H1 (cell line): ENCODE measurements around the gene SRSF3. TPM values are rescaled to one million over a fixed set of nuclear protein-coding genes. Genes with fewer than 3 reads are reported as not detected.

Experiments used
- CTCF ChIA-PET: fragments of 300-600 bp; sonication (Branson Sonifier 250); formaldehyde crosslinking; loops from one replicate; lab custom pipeline; 2021; ENCODE audit not compliant: partially characterized antibody; lab: Charles Lee
- POLR2A ChIA-PET: fragments of 300-600 bp; sonication (Branson Sonifier 250); formaldehyde crosslinking; loops from one replicate; lab custom pipeline; 2021; ENCODE audit warnings: inconsistent platforms; ENCODE audit not compliant: partially characterized antibody; lab: Charles Lee
- DNase-seq, 2 experiments: peaks; one replicate each; pipeline versions ENCODE4 v3.0.0 to v3.0.0-alpha.2; 2010 to 2022; ENCODE audit warnings: low spot score in 2 of 2, low read depth in 1 of 2, mixed read lengths in 1 of 2
- FAIRE-seq: peaks from 2 replicates; lab custom pipeline; 2011; peaks lifted over from hg19 to GRCh38; lab: Jason Lieb, UNC
- H2AFZ ChIP-seq: 2 replicates; pipeline ENCODE4 v1.8.1; 2012; ENCODE audit warnings: low read length, inconsistent platforms
- H2AK5ac ChIP-seq: 2 replicates; pipeline ENCODE4 v1.6.1; 2013; ENCODE audit warnings: low read depth, low read length
- H2BK120ac ChIP-seq: replicated peaks from 2 replicates; pipeline ENCODE3; 2013; ENCODE audit warnings: low read depth, low read length, inconsistent platforms
- H2BK12ac ChIP-seq: 2 replicates; pipeline ENCODE4 v1.6.1; 2013; ENCODE audit warnings: low read depth, low read length
- H2BK15ac ChIP-seq: 2 replicates; pipeline ENCODE4 v1.6.1; 2013; ENCODE audit warnings: low read length
- H2BK20ac ChIP-seq: 2 replicates; pipeline ENCODE4 v1.6.1; 2013; ENCODE audit warnings: low read length
- H2BK5ac ChIP-seq: 2 replicates; pipeline ENCODE4 v1.6.1; 2013; ENCODE audit warnings: low read depth, low read length
- H3K14ac ChIP-seq: 2 replicates; pipeline ENCODE4 v1.6.1; 2013; ENCODE audit warnings: inconsistent platforms; ENCODE audit not compliant: insufficient read length
- H3K18ac ChIP-seq: 2 replicates; pipeline ENCODE4 v1.6.1; 2013; ENCODE audit warnings: low read length; ENCODE audit errors: extremely low read depth
- H3K23ac ChIP-seq: 2 replicates; pipeline ENCODE4 v1.6.1; 2013; ENCODE audit warnings: inconsistent platforms; ENCODE audit not compliant: insufficient read length
- H3K23me2 ChIP-seq: 2 replicates; pipeline ENCODE4 v1.6.1; 2013; ENCODE audit warnings: low read depth, low read length
- H3K27ac ChIP-seq: 2 replicates; pipeline ENCODE4 v1.6.1; 2011; ENCODE audit warnings: low read depth, low read length, inconsistent platforms
- H3K27me3 ChIP-seq, 4 experiments: replicated peaks in 1 of 4; 1 replicate in 1 of 4; 2 replicates in 3 of 4; pipeline versions ENCODE4 v1.6.1 to v1.8.1; 2011 to 2013; ENCODE audit warnings: low read length in 3 of 4, mild to moderate bottlenecking in 3 of 4, inconsistent platforms in 2 of 4, mixed read lengths in 2 of 4, moderate library complexity in 1 of 4; ENCODE audit not compliant: control insufficient read depth in 3 of 4, insufficient read depth in 3 of 4; ENCODE audit errors: extremely low read depth in 1 of 4
- H3K36me3 ChIP-seq, 4 experiments: 2 replicates each; pipeline versions ENCODE4 v1.6.1 to v1.8.1; 2011 to 2013; ENCODE audit warnings: mild to moderate bottlenecking in 4 of 4, low read length in 3 of 4, moderate library complexity in 2 of 4, control low read depth in 1 of 4, inconsistent platforms in 1 of 4; ENCODE audit not compliant: insufficient read depth in 4 of 4, control insufficient read depth in 2 of 4
- H3K4ac ChIP-seq: replicated peaks from 2 replicates; pipeline ENCODE3; 2013; ENCODE audit warnings: low read length, low read depth, mixed read lengths, inconsistent platforms; ENCODE audit not compliant: insufficient read length
- H3K4me1 ChIP-seq, 4 experiments: replicated peaks in 1 of 4; 1 replicate in 1 of 4; 2 replicates in 3 of 4; pipeline versions ENCODE4 v1.6.1 to v1.8.1; 2011 to 2013; ENCODE audit warnings: low read length in 3 of 4, inconsistent platforms in 2 of 4, mixed read lengths in 1 of 4; ENCODE audit not compliant: insufficient read depth in 4 of 4, control insufficient read depth in 3 of 4
- H3K4me2 ChIP-seq, 2 experiments: 2 replicates each; pipeline versions ENCODE4 v1.6.1 to v1.8.1; 2011 to 2013; ENCODE audit warnings: low read depth in 2 of 2, low read length in 2 of 2, control low read depth in 1 of 2, inconsistent platforms in 1 of 2, mild to moderate bottlenecking in 1 of 2; ENCODE audit not compliant: insufficient read depth in 1 of 2
- H3K4me3 ChIP-seq, 4 experiments: fragments of 200-600, 300-600 bp in 1 of 4; sonication (generic), shearing (Covaris generic), sonication (Bioruptor Twin) in 1 of 4; 2 replicates each; pipeline versions ENCODE4 v1.5.1 to v1.8.1; 2011 to 2016; ENCODE audit warnings: low read length in 4 of 4, low read depth in 3 of 4, control low read depth in 2 of 4, inconsistent platforms in 2 of 4, mild to moderate bottlenecking in 2 of 4, mixed read lengths in 1 of 4, moderate library complexity in 1 of 4; ENCODE audit not compliant: insufficient read depth in 2 of 4; ENCODE audit errors: extremely low read depth in 1 of 4
- H3K56ac ChIP-seq: replicated peaks from 2 replicates; pipeline ENCODE3; 2013; ENCODE audit warnings: low read depth, mild to moderate bottlenecking, mixed read lengths, low read length, inconsistent platforms; ENCODE audit not compliant: insufficient read length
- H3K79me1 ChIP-seq: 2 replicates; pipeline ENCODE4 v1.6.1; 2013; ENCODE audit warnings: low read depth, low read length, control low read depth
- H3K79me2 ChIP-seq, 2 experiments: 2 replicates each; pipeline versions ENCODE4 v1.6.1 to v1.8.1; 2012 to 2013; ENCODE audit warnings: low read length in 2 of 2, mild to moderate bottlenecking in 2 of 2, inconsistent platforms in 1 of 2; ENCODE audit not compliant: insufficient read depth in 2 of 2, control insufficient read depth in 1 of 2
- H3K9ac ChIP-seq, 4 experiments: replicated peaks in 1 of 4; 1 replicate in 1 of 4; 2 replicates in 3 of 4; pipeline versions ENCODE4 v1.6.1 to v1.8.1; 2011 to 2013; ENCODE audit warnings: low read depth in 3 of 4, low read length in 3 of 4, control low read depth in 2 of 4, mild to moderate bottlenecking in 2 of 4, moderate library complexity in 2 of 4, inconsistent platforms in 1 of 4; ENCODE audit errors: extremely low read depth in 1 of 4
- H3K9me3 ChIP-seq, 2 experiments: 2 replicates each; pipeline versions ENCODE4 v1.6.1 to v1.8.1; 2012 to 2013; ENCODE audit warnings: mild to moderate bottlenecking in 2 of 2, moderate library complexity in 2 of 2, control low read depth in 1 of 2, inconsistent platforms in 1 of 2, low read depth in 1 of 2, low read length in 1 of 2, mixed read lengths in 1 of 2; ENCODE audit not compliant: insufficient read depth in 2 of 2
- H4K20me1 ChIP-seq, 2 experiments: replicated peaks in 1 of 2; 2 replicates each; pipeline versions ENCODE3 to v1.8.1; 2011 to 2013; ENCODE audit warnings: inconsistent platforms in 2 of 2, low read length in 2 of 2, mild to moderate bottlenecking in 1 of 2; ENCODE audit not compliant: insufficient read depth in 2 of 2, control insufficient read depth in 1 of 2
- H4K5ac ChIP-seq: 2 replicates; pipeline ENCODE4 v1.6.1; 2013; ENCODE audit warnings: low read length, low read depth, mixed read lengths, inconsistent platforms; ENCODE audit not compliant: insufficient read length
- H4K8ac ChIP-seq: 2 replicates; pipeline ENCODE4 v1.8.0; 2013; ENCODE audit warnings: mild to moderate bottlenecking, moderate library complexity, low read length, inconsistent platforms; ENCODE audit not compliant: insufficient read depth; ENCODE audit errors: extremely low read depth
- H4K91ac ChIP-seq: replicated peaks from 2 replicates; pipeline ENCODE3; 2013; ENCODE audit warnings: low read length, mixed read lengths, inconsistent platforms; ENCODE audit not compliant: insufficient read length
- BACH1 ChIP-seq: IDR thresholded peaks from 2 replicates; pipeline ENCODE4 v1.6.1; 2012; ENCODE audit warnings: low read length, improper control_type of control experiment
- CBX5 ChIP-seq: fragments of 300-800, 300-1000 bp; sonication (generic); IDR thresholded peaks from 2 replicates; pipeline ENCODE4 v1.7.1; 2016; ENCODE audit warnings: antibody characterized with exemption, low read length, low read depth
- GTF2F1 ChIP-seq: IDR thresholded peaks from 2 replicates; pipeline ENCODE4 v1.6.1; 2012; ENCODE audit warnings: low read depth, low read length, improper control_type of control experiment, borderline replicate concordance
- KDM1A ChIP-seq: fragments of 200-600, 300-600 bp; sonication (generic); IDR thresholded peaks from 2 replicates; pipeline ENCODE4 v1.7.1; 2016; ENCODE audit warnings: mild to moderate bottlenecking, low read length, borderline replicate concordance
- MAX ChIP-seq: IDR thresholded peaks from 2 replicates; pipeline ENCODE4 v1.6.1; 2012; ENCODE audit warnings: inconsistent platforms
- PHF8 ChIP-seq: fragments of 200-600 bp; sonication (generic); conservative IDR thresholded peaks from 2 replicates; pipeline ENCODE4 v1.7.1; 2012; ENCODE audit warnings: low read depth, mild to moderate bottlenecking, inconsistent platforms, low read length, moderate library complexity
- POLR2AphosphoS5 ChIP-seq: IDR thresholded peaks from 2 replicates; pipeline ENCODE4 v1.6.1; 2011; ENCODE audit warnings: low read depth, low read length
- POU5F1 ChIP-seq: IDR thresholded peaks from 2 replicates; pipeline ENCODE4 v1.6.1; 2011; ENCODE audit warnings: low read depth, mild to moderate bottlenecking, low read length, moderate library complexity
- RNF2 ChIP-seq: fragments of 200-900, 300-1000 bp; sonication (generic); IDR thresholded peaks from 2 replicates; pipeline ENCODE4 v1.7.1; 2016; ENCODE audit warnings: borderline replicate concordance, low read depth, mild to moderate bottlenecking, antibody characterized with exemption, low read length; ENCODE audit not compliant: poor library complexity, severe bottlenecking; ENCODE audit errors: missing control alignments
- SAP30 ChIP-seq: fragments of 300-600 bp; sonication (generic); IDR thresholded peaks from 2 replicates; pipeline ENCODE4 v1.7.1; 2012; ENCODE audit warnings: low read length, moderate library complexity, mild to moderate bottlenecking, inconsistent platforms; ENCODE audit not compliant: insufficient read depth, insufficient replicate concordance
- SP1 ChIP-seq: IDR thresholded peaks from 2 replicates; pipeline ENCODE4 v1.6.1; 2011; ENCODE audit warnings: low read depth, low read length
- USF2 ChIP-seq: IDR thresholded peaks from 2 replicates; pipeline ENCODE4 v1.6.1; 2011; ENCODE audit warnings: low read length, improper control_type of control experiment
- WGBS, 2 experiments: shearing (Covaris generic) in 1 of 2; methylation state at CpG; one replicate each; pipeline versions ENCODE4 v1.1.6 to v1.1.7; 2013 to 2015; ENCODE audit warnings: low lambda C conversion rate in 2 of 2, mixed read lengths in 2 of 2, inconsistent platforms in 1 of 2, low coverage in 1 of 2, missing lambda C conversion rate in 1 of 2; ENCODE audit not compliant: insufficient replicate concordance in 2 of 2, insufficient coverage in 1 of 2, insufficient read length in 1 of 2; ENCODE audit errors: extremely low coverage in 1 of 2, missing lambda C conversion rate in 1 of 2; 5-methylcytosine and 5-hydroxymethylcytosine counted together
- polyA plus RNA-seq, 7 experiments: library from polyadenylated mRNA; depleted of rRNA in 3 of 7; stranded (reverse) in 5 of 7; unstranded in 2 of 7; fragments of >200 nt in 5 of 7; fragments of 200-250 nt in 2 of 7; gene quantifications; 1 replicate in 5 of 7; 2 replicates in 1 of 7; 4 replicates in 1 of 7; pipeline versions ENCODE4 v1.2.1 to v1.2.3, GENCODE V29; 2011 to 2013; ENCODE audit warnings: missing spikeins in 2 of 7, mixed read lengths in 2 of 7
- total RNA-seq: library from RNA; stranded (reverse); fragmentation: NEBNext Ultra II Directional; extraction: Animal tissue kit (Norgen Biotek cat#: 25700); gene quantifications from 2 replicates; pipeline ENCODE4 v1.2.1, GENCODE V29; 2021

SRSF3 gene
- total and polyA plus RNA-seq, 2 of the 8 experiments (the other 6 are each of a cell fraction or from before 2014, with no cell fraction given) = 471 to 689 TPM

- Histone ChIP-seq H4K8ac (no peak overlapping the region), H3K56ac (no peak overlapping the region), H3K4me2 (no peak overlapping the region), H3K4me1 (peaks cover 0 to 3% (median 0%) of the 10 kb centered on the region in 4 experiments; a peak in 1 of 7 replicates), H3K23me2 (no peaks in the 10 kb centered on the region), H4K20me1 (no peaks in the 10 kb centered on the region), H3K23ac (no peak overlapping the region), H2BK20ac (no peak overlapping the region), H3K36me3 (no peaks in the 10 kb centered on the region), H3K4ac (no peak overlapping the region), H3K14ac (no peak overlapping the region), H3K27ac (no peak overlapping the region), H3K4me3 (no peak overlapping the region), H3K9ac (no peak overlapping the region), H3K18ac (no peak overlapping the region), H2AK5ac (no peak overlapping the region), H2BK120ac (no peak overlapping the region), H2BK5ac (no peak overlapping the region), H4K91ac (no peak overlapping the region), H2BK15ac (no peak overlapping the region), H4K5ac (no peak overlapping the region), H3K79me1 (no peaks in the 10 kb centered on the region), H2AFZ (no peak overlapping the region), H3K27me3 (no peaks in the 10 kb centered on the region), H3K79me2 (no peaks in the 10 kb centered on the region), H2BK12ac (no peak overlapping the region), H3K9me3 (no peaks in the 10 kb centered on the region)
- CTCF ChIA-PET = interaction anchor here (3.4 kb wide), 1 partner anchor 13 kb away, joined by 14 read pairs; no protein-coding TSS in a partner anchor
- WGBS, 2 experiments = 87% methylated on average over 8 of the region's 8 CpGs; no CpG with 5 or more reads in 1 of the 2 experiments
- FAIRE-seq = no peak
- POLR2A ChIA-PET = interaction anchor here (1.1 to 1.7 kb wide), 2 partner anchors 18 to 27 kb away, joined by 3 to 4 read pairs; no protein-coding TSS in a partner anchor
- TF ChIP-seq SAP30 = no peak
- no peak for TF ChIP-seq GTF2F1
- no peak for TF ChIP-seq POLR2AphosphoS5
- no peak for TF ChIP-seq MAX
- no peak for TF ChIP-seq CBX5
- no peak for TF ChIP-seq KDM1A
- no peak for TF ChIP-seq RNF2
- no peak for TF ChIP-seq SP1
- TF ChIP-seq USF2 = no peak
- TF ChIP-seq POU5F1 = no peak
- no peak for TF ChIP-seq BACH1
- no peak for TF ChIP-seq PHF8
- no peak for DNase-seq
Measured at GRCh38 chr6:36566418-36566905, 27.7 kb upstream of the SRSF3 start.
